HCT116 (cell line): ENCODE measurements around the gene SLC2A1. TPM values are rescaled to one million over a fixed set of nuclear protein-coding genes. Genes with fewer than 3 reads are reported as not detected.
A peak's percentile ranks its signal among the peaks of the same experiment; 100 is the strongest.

Source experiments
- ATAC-seq: fragments of 200-7000 bp; cut with Tn5 transposase; 2 replicates; pipeline ENCODE4 v1.9.1; 2020; ENCODE audit warnings: mild to moderate bottlenecking, moderate library complexity
- BruUV-seq: library from RNA; stranded (reverse); fragments of 400-500 nt; replicated peaks from 2 replicates; lab custom pipeline; 2021; lab: Mats Ljungman, UMichigan
- CTCF ChIA-PET: fragments of 300-600 bp; sonication (Branson Sonifier 250); formaldehyde crosslinking; loops from one replicate; lab custom pipeline; 2021; ENCODE audit warnings: antibody characterized with exemption; lab: Charles Lee
- POLR2A ChIA-PET: fragments of 300-600, 350-600 bp; sonication (Branson Sonifier 250); formaldehyde crosslinking; loops from one replicate; lab custom pipeline; 2021; ENCODE audit warnings: antibody characterized with exemption; lab: Charles Lee
- RAD21 ChIA-PET, 2 experiments: fragments of 300-600 bp; sonication (Branson Sonifier 250); formaldehyde crosslinking; loops; one replicate each; lab custom pipeline; 2023; ENCODE audit warnings: low total read pairs in 2 of 2; ENCODE audit not compliant: uncharacterized antibody in 2 of 2, unreplicated experiment in 2 of 2, low non-redundant PET in 1 of 2; lab: Charles Lee
- DNase-seq: peaks from one replicate; pipeline ENCODE4 v3.0.0-alpha.2; 2010; ENCODE audit warnings: low read depth, low spot score
- H2AFZ ChIP-seq: fragments of 200-600 bp; shearing (Covaris generic), sonication (generic); 2 replicates; pipeline ENCODE4 v1.6.1; 2017; ENCODE audit warnings: low read depth, mixed run types, mixed read lengths, antibody characterized with exemption, low read length; ENCODE audit not compliant: poor library complexity, severe bottlenecking
- H3K27ac ChIP-seq: 2 replicates; pipeline ENCODE4 v1.5.1; 2012; ENCODE audit warnings: low read depth, low read length
- H3K27me3 ChIP-seq: fragments of 200-600 bp; sonication (generic); 2 replicates; pipeline ENCODE4 v1.6.1; 2016; ENCODE audit warnings: mixed run types, low read length, mixed read lengths; ENCODE audit not compliant: insufficient read depth
- H3K36me3 ChIP-seq, 2 experiments: fragments of 200-500 bp in 1 of 2; fragments of 200-600 bp in 1 of 2; sonication (Bioruptor generic) in 1 of 2; sonication (generic) in 1 of 2; 2 replicates each; pipeline versions ENCODE4 v1.5.1 to v1.6.1; 2014 to 2016; ENCODE audit warnings: low read length in 2 of 2, inconsistent platforms in 1 of 2, mixed read lengths in 1 of 2, mixed run types in 1 of 2; ENCODE audit not compliant: insufficient read depth in 2 of 2, control insufficient read depth in 1 of 2
- H3K4me1 ChIP-seq, 2 experiments: fragments of 200-600 bp in 1 of 2; sonication (generic) in 1 of 2; 2 replicates each; pipeline versions ENCODE4 v1.5.1 to v1.6.1; 2012 to 2017; ENCODE audit warnings: low read length in 2 of 2, inconsistent platforms in 1 of 2, mild to moderate bottlenecking in 1 of 2, mixed read lengths in 1 of 2, mixed run types in 1 of 2, moderate library complexity in 1 of 2; ENCODE audit not compliant: insufficient read depth in 2 of 2, control insufficient read depth in 1 of 2
- H3K4me2 ChIP-seq: fragments of 200-600 bp; sonication (generic); 2 replicates; pipeline ENCODE4 v1.6.1; 2017; ENCODE audit warnings: mixed run types, low read length, mixed read lengths
- H3K4me3 ChIP-seq, 2 experiments: fragments of 200-600 bp in 1 of 2; sonication (generic) in 1 of 2; replicated peaks in 1 of 2; 2 replicates each; pipeline ENCODE4 v1.5.1; 2011 to 2016; ENCODE audit warnings: low read length in 2 of 2, control low read depth in 1 of 2, low read depth in 1 of 2, mild to moderate bottlenecking in 1 of 2, mixed read lengths in 1 of 2, mixed run types in 1 of 2
- H3K79me2 ChIP-seq: fragments of 200-600 bp; sonication (generic); 2 replicates; pipeline ENCODE4 v1.6.1; 2017; ENCODE audit warnings: mild to moderate bottlenecking, mixed run types, low read length, moderate library complexity, mixed read lengths; ENCODE audit not compliant: insufficient read depth
- H3K9ac ChIP-seq: fragments of 200-600 bp; sonication (generic); 2 replicates; pipeline ENCODE4 v1.6.1; 2016; ENCODE audit warnings: low read length, mixed read lengths
- H3K9me2 ChIP-seq: fragments of 200-600 bp; sonication (generic), shearing (Covaris generic); 2 replicates; pipeline ENCODE4 v1.6.1; 2017; ENCODE audit warnings: mixed run types, mild to moderate bottlenecking, moderate library complexity; ENCODE audit not compliant: insufficient read depth
- H3K9me3 ChIP-seq, 2 experiments: fragments of 200-500 bp in 1 of 2; fragments of 200-600 bp in 1 of 2; sonication (Bioruptor generic) in 1 of 2; sonication (generic) in 1 of 2; 2 replicates each; pipeline ENCODE4 v1.6.1; 2014 to 2017; ENCODE audit warnings: low read length in 2 of 2, mixed read lengths in 2 of 2, inconsistent platforms in 1 of 2, low read depth in 1 of 2, mild to moderate bottlenecking in 1 of 2, mixed run types in 1 of 2, moderate library complexity in 1 of 2; ENCODE audit not compliant: control insufficient read depth in 1 of 2, insufficient read depth in 1 of 2
- H4K20me1 ChIP-seq: fragments of 200-600 bp; sonication (generic), shearing (Covaris generic); 2 replicates; pipeline ENCODE4 v1.6.1; 2017; ENCODE audit warnings: mixed run types, mild to moderate bottlenecking, moderate library complexity; ENCODE audit not compliant: insufficient read depth
- CTCF ChIP-seq, 3 experiments: fragments of 200-600 bp in 1 of 3; sonication (generic) in 1 of 3; IDR thresholded peaks in 2 of 3; conservative IDR thresholded peaks in 1 of 3; 2 replicates each; pipeline ENCODE4 v1.5.1; 2012 to 2017; ENCODE audit warnings: low read depth in 2 of 3, low read length in 2 of 3, antibody characterized with exemption in 1 of 3, borderline replicate concordance in 1 of 3, control low read depth in 1 of 3, mild to moderate bottlenecking in 1 of 3, mixed read lengths in 1 of 3, mixed run types in 1 of 3, moderate library complexity in 1 of 3; ENCODE audit not compliant: insufficient read depth in 1 of 3
- POLR2AphosphoS5 ChIP-seq: IDR thresholded peaks from 2 replicates; pipeline ENCODE4 v1.6.1; 2011; ENCODE audit warnings: mild to moderate bottlenecking, low read depth, low read length, moderate library complexity
- SP1 ChIP-seq: IDR thresholded peaks from 2 replicates; pipeline ENCODE4 v1.6.1; 2012; ENCODE audit warnings: low read depth
- intact Hi-C: fragments of 100-400 bp; cut with micrococcal nuclease; formaldehyde crosslinking; loops from 2 replicates; pipeline ENCODE4 v1.10.0; 2022
- total RNA-seq: library from RNA; stranded (reverse); gene quantifications from one replicate; pipeline ENCODE4 v1.2.1, GENCODE V29; 2021; ENCODE audit not compliant: unreplicated experiment

Gene SLC2A1
- total RNA-seq, 1 experiment from 2014 or later = 248 TPM

DNA sequence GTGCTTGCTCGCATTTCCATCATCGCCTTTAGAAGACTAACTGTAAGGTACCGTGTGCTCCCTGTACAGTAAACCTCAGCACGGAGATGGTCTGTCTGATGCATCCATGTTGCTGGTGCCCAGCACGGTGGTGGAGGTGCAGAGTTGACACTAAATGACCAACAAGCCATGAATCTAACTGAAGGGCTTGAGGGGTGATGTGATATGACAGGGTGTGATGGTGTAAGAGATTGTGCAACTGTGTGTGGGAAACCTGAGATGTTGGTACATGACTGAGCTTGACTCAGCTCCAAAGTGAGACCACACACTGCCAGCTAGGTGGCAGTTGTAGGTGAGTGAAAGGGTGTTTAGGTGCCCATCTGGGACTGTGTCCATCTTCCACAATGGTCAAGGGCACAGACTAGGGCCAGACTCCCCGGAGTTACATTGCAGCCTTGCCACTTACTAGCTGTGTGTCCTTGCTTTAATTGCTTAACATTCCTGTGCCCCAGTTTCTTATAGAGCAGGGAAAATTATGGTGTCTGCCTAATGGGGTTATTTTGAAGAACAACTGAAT, 21.4 kb downstream of the SLC2A1 start:
- H3K4me1 ChIP-seq = peaks cover 92 to 100% of the 10 kb centered on the region in 2 experiments
- peaks cover 100% of the 10 kb centered on the region for H3K79me2 ChIP-seq
- ChIA-PET POLR2A (interaction anchor here (0.9 to 2.0 kb wide), 3 partner anchors 12 to 136 kb away, joined by 3 to 5 read pairs (median 3); no protein-coding TSS in a partner anchor), RAD21 (interaction anchor here in 1 of 2 experiments (0.7 kb wide), 1 partner anchor 24 kb away, joined by 3 read pairs; no protein-coding TSS in a partner anchor), CTCF (interaction anchor here (1.6 to 3.9 kb wide), 2 partner anchors 11 to 136 kb away, joined by 4 to 21 read pairs; no protein-coding TSS in a partner anchor)
- intact Hi-C loops = no loop called here
- no TSS peak for BruUV-seq
- peak overlapping the region; percentile 84 for H3K27ac ChIP-seq
- H3K27me3 ChIP-seq = no peaks in the 10 kb centered on the region
- DNase-seq (no peak), ATAC-seq (peak; percentile 9)
- no peaks in the 10 kb centered on the region for H4K20me1 ChIP-seq
- H3K9ac ChIP-seq = peak overlapping the region; percentile 52
- peak; percentile 31; the same call in 1 of the 2 replicates for TF ChIP-seq POLR2AphosphoS5
- TF ChIP-seq SP1 = no peak
- peak in 2 of 3 experiments; percentile 7 to 25; a peak in 1 of 6 replicates for TF ChIP-seq CTCF (IDR thresholded peaks at IDR 0.05 in 2 of 3, conservative IDR thresholded peaks at IDR 0.05 in 1 of 3; ENCODE audit: borderline replicate concordance in 1 of 3, insufficient read depth in 1 of 3, low read depth in 2 of 3, low read length in 2 of 3)
- no peaks in the 10 kb centered on the region for H3K9me2 ChIP-seq
- H3K4me3 ChIP-seq = peak overlapping the region in 1 of 2 experiments; percentile 26; a peak in 1 of 4 replicates
- H2AFZ ChIP-seq = no peak overlapping the region
- peaks cover 5 to 27% of the 10 kb centered on the region in 2 experiments; a peak in 2 of 4 replicates for H3K36me3 ChIP-seq
- H3K4me2 ChIP-seq = peak overlapping the region; percentile 60
- H3K9me3 ChIP-seq = no peaks in the 10 kb centered on the region
